Lung (tissue), 12 donors: Measurements from ENCODE around the gene NR1I2. TPM values are rescaled to one million over a fixed set of nuclear protein-coding genes. Genes with fewer than 3 reads are reported as not detected.

Experiments used
- ATAC-seq: fragments of 200-7000 bp; cut with Tn5 transposase; one replicate; pipeline ENCODE4 v1.9.1; 2020; ENCODE audit warnings: moderate number of reproducible peaks; ENCODE audit not compliant: insufficient read depth, low FRiP score
- DNase-seq, 3 donors: peaks; one replicate each; pipeline ENCODE4 v3.0.0-alpha.2; 2013 to 2017
- H3K27ac ChIP-seq, 2 donors: one replicate each; pipeline ENCODE4 v1.5.1; 2013; ENCODE audit warnings: mild to moderate bottlenecking in 2 of 2, moderate library complexity in 2 of 2, control low read depth in 1 of 2, inconsistent platforms in 1 of 2, low read depth in 1 of 2, low read length in 1 of 2
- H3K27me3 ChIP-seq, 3 donors: one replicate each; pipeline ENCODE4 v1.5.1; 2013; ENCODE audit warnings: low read length in 2 of 3; ENCODE audit not compliant: control insufficient read depth in 3 of 3, insufficient read depth in 3 of 3
- H3K36me3 ChIP-seq, 4 donors: one replicate each; pipeline ENCODE4 v1.5.1; 2013; ENCODE audit warnings: low read length in 4 of 4, mild to moderate bottlenecking in 1 of 4, moderate library complexity in 1 of 4; ENCODE audit not compliant: control insufficient read depth in 4 of 4, insufficient read depth in 4 of 4
- H3K4me1 ChIP-seq, 5 donors: one replicate each; pipeline ENCODE4 v1.5.1; 2013; ENCODE audit warnings: low read length in 5 of 5, mild to moderate bottlenecking in 2 of 5, moderate library complexity in 1 of 5; ENCODE audit not compliant: control insufficient read depth in 5 of 5, insufficient read depth in 5 of 5
- H3K4me3 ChIP-seq: one replicate; pipeline ENCODE4 v1.5.1; 2013; ENCODE audit warnings: mild to moderate bottlenecking, control low read depth, moderate library complexity
- H3K9ac ChIP-seq, 2 donors: one replicate each; pipeline ENCODE4 v1.5.1; 2013; ENCODE audit warnings: low read length in 2 of 2, control low read depth in 1 of 2; ENCODE audit not compliant: insufficient read depth in 1 of 2
- H3K9me3 ChIP-seq, 4 donors: one replicate each; pipeline ENCODE4 v1.5.1; 2013; ENCODE audit warnings: low read length in 3 of 4, mild to moderate bottlenecking in 1 of 4, moderate library complexity in 1 of 4; ENCODE audit not compliant: control insufficient read depth in 4 of 4, insufficient read depth in 3 of 4
- WGBS, 2 donors: extraction: QIAGEN DNeasy Blood & Tissue Kit; methylation state at CpG; one replicate each; pipeline ENCODE4 v1.1.7; 2013; 5-methylcytosine and 5-hydroxymethylcytosine counted together
- polyA plus RNA-seq, 2 donors: library from polyadenylated mRNA; stranded (reverse); fragments of 200-250 nt; gene quantifications; one replicate each; pipeline ENCODE4 v1.2.1, GENCODE V29; 2013
- total RNA-seq, 2 donors: library from RNA; depleted of rRNA in 1 of 2; stranded (reverse); fragments of >200 nt in 1 of 2; gene quantifications; one replicate each; pipeline ENCODE4 v1.2.1, GENCODE V29; 2014 to 2021
- TF ChIP-seq, protein P1 (sequence below): IDR thresholded peaks from 2 replicates; pipeline ENCODE4 v1.5.1; 2012; ENCODE audit warnings: mild to moderate bottlenecking; ENCODE audit errors: control extremely low read depth, extremely low read depth
- donor health status: control.
- donor health status: control.
- donor health status: Bipolar disorder and iron deficiency.
- donor health status: healthy.
- donor health status: DM: yes; HTN: yes; CAD: no.

Gene NR1I2
- total and polyA plus RNA-seq, 4 donors: 0.08 to 0.55 (median 0.22) TPM

DNA sequence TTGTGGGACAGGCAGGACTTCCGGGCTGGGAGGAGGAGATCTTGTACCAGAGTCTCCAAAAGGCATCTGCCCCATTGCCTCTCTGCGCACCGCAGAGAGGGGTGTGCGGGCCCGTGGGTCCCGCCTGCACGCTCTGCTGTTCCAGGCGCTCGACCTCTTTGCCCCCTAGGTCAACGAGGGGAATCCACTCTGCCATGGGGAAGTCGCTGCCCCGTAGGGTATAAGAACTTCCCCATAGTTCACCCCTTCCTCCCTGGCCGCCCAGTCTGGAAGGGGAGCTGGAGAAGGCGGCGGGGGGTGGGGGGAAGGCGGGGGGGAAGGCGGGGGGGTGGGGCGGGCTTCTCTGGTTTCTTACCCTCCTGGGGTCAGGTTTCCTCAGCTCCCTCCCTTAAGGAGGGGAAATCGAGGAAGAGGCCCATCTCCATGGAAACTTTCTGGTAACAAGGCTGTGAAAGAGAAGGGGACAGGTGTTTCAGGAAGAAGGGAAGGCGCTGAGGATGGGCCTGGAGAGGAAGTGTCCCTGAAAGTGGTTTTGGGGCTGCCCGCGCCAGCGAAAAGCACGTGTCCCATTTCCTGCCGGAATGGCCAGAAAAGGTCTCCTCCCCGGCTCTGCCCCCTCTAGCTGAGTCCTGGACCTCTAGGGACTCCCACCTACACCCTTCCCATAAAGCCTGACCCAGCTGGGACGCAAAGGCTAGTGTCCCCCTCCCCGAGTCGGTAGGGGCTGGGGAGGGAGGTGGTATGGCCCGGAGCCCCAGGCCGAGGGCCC, 27.5 kb downstream of the NR1I2 start:
- TF ChIP-seq, protein P1, sequence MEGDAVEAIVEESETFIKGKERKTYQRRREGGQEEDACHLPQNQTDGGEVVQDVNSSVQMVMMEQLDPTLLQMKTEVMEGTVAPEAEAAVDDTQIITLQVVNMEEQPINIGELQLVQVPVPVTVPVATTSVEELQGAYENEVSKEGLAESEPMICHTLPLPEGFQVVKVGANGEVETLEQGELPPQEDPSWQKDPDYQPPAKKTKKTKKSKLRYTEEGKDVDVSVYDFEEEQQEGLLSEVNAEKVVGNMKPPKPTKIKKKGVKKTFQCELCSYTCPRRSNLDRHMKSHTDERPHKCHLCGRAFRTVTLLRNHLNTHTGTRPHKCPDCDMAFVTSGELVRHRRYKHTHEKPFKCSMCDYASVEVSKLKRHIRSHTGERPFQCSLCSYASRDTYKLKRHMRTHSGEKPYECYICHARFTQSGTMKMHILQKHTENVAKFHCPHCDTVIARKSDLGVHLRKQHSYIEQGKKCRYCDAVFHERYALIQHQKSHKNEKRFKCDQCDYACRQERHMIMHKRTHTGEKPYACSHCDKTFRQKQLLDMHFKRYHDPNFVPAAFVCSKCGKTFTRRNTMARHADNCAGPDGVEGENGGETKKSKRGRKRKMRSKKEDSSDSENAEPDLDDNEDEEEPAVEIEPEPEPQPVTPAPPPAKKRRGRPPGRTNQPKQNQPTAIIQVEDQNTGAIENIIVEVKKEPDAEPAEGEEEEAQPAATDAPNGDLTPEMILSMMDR: no peak
- Histone ChIP-seq H3K4me3 (peak overlapping the region; percentile 12), H3K9me3 (no peaks in the 10 kb centered on the region), H3K27me3 (no peaks in the 10 kb centered on the region), H3K4me1 (peaks cover 0 to 5% (median 2%) of the 10 kb centered on the region in 5 donors), H3K27ac (no peak overlapping the region), H3K9ac (peak overlapping the region in 1 of 2 donors; percentile 33), H3K36me3 (no peaks in the 10 kb centered on the region)
- WGBS, 2 donors: 30 to 32% methylated on average over 26 to 31 of the region's 31 CpGs
- ATAC-seq (no peak), DNase-seq (peak in 2 of 3 donors; percentile 26 to 42)

DNA sequence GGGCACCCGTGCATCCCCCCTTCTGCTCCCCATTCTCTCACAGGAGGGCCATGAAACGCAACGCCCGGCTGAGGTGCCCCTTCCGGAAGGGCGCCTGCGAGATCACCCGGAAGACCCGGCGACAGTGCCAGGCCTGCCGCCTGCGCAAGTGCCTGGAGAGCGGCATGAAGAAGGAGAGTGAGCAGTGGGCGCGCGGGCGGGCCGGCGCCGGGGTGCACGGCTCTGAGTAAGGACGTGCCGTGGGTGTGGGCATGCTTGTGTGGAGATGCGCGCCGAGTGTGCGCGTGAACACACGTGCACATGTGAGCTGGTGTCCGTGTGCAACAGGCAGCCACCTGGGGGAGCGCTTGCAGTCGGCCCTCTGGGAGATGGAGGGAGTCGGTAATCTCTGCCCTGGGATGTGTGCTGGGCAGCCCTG, 28.1 kb downstream of the NR1I2 start:
- Histone ChIP-seq H3K9me3 (no peaks in the 10 kb centered on the region), H3K27me3 (no peaks in the 10 kb centered on the region), H3K36me3 (no peaks in the 10 kb centered on the region), H3K9ac (peak overlapping the region in 1 of 2 donors; percentile 33), H3K4me1 (peaks cover 0 to 5% (median 2%) of the 10 kb centered on the region in 5 donors), H3K4me3 (peak overlapping the region; percentile 12), H3K27ac (no peak overlapping the region)
- ATAC-seq (peak; percentile 41), DNase-seq (peak in 2 of 3 donors; percentile 42 to 49)
- TF ChIP-seq, protein P1: no peak
- WGBS, 2 donors: 1% methylated on average over 33 of the region's 33 CpGs

DNA sequence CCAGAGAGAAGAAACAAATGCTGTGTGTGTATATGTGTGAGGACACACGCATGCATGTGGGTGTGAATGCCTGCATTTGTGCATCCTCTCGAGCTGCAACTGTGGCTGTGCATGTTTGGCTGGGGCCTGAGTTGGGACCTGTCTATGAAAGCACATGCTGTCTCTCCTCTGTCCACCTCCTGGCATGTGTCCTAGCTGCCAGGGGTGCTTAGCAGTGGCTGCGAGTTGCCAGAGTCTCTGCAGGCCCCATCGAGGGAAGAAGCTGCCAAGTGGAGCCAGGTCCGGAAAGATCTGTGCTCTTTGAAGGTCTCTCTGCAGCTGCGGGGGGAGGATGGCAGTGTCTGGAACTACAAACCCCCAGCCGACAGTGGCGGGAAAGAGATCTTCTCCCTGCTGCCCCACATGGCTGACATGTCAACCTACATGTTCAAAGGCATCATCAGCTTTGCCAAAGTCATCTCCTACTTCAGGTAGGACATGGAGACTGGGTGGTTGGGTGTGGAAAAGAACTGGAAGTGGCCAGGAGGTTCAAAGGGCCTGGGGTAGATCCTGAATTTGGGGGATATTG, 30.7 kb downstream of the NR1I2 start:
- 88 to 96% methylated on average over 8 of the region's 8 CpGs for WGBS, 2 donors
- TF ChIP-seq, protein P1: no peak
- Histone ChIP-seq H3K27ac (no peak overlapping the region), H3K27me3 (no peaks in the 10 kb centered on the region), H3K4me1 (peaks cover 0 to 5% (median 2%) of the 10 kb centered on the region in 5 donors), H3K36me3 (no peaks in the 10 kb centered on the region), H3K9me3 (no peaks in the 10 kb centered on the region), H3K9ac (no peak overlapping the region), H3K4me3 (no peak overlapping the region)
- ATAC-seq (no peak), DNase-seq (no peak)
